ENCODE measurements around the gene VPS52. TPM values are rescaled to one million over a fixed set of nuclear protein-coding genes. Genes with fewer than 3 reads are reported as not detected.

The VPS52 gene
- total RNA-seq, 1 experiment from 2014 or later: 58.2 TPM

DNA sequence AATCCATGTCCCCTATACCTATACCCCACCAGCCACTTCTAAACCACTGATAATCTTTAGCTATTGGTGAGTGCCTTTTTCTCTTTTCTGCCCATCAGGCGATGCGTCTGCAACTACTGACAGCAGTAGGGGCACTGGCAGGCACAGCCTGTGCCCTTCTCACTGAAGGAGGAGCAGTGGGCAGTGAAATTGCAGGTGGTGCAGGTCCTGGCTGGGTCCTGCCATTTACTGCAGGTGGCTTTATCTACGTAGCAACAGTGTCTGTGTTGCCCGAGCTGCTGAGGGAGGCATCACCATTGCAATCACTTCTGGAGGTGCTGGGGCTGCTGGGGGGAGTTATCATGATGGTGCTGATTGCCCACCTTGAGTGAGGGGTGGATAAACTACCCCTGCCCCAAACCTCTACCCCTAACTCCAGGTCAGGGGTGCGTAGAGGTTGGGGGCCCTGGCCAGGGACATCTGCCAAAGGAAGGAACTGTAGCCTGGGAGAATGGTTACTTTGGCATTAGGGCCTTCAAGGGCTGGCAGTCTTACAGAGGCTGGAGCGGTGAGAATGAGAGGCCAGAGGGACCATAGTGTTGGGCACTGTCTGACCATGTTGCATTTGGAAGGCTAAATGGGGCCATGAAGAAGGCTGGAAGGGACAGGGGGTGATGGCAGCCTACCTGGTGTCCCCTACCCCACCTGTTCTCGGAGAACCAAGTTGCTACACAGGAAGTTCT lies 68.1 kb downstream of the VPS52 start:
- H3K4me1 ChIP-seq (ENCODE audit: control insufficient read depth in 1 of 2, insufficient read depth in 2 of 2, low read length in 2 of 2): peaks cover 41 to 68% of the 10 kb centered on the region in 2 experiments
- no peak for DNase-seq (ENCODE audit: low read depth, low spot score)
- peaks cover 14 to 27% of the 10 kb centered on the region in 2 experiments; a peak in 3 of 4 replicates for H3K36me3 ChIP-seq (ENCODE audit: control insufficient read depth in 1 of 2, insufficient read depth in 2 of 2, low read length in 2 of 2)
- intact Hi-C loops (cut with micrococcal nuclease): loop anchor here (2.0 to 10.0 kb wide), 2 partner anchors 45 to 211 kb away; partner anchors contain the start of genes CUTA and PHF1
- TF ChIP-seq CBX3 (IDR thresholded peaks at IDR 0.05; ENCODE audit: low read depth) (no peak), EZH2 (IDR thresholded peaks at IDR 0.05) (no peak), EZH2phosphoT487 (IDR thresholded peaks at IDR 0.05; ENCODE audit: borderline replicate concordance) (no peak), POLR2AphosphoS5 (IDR thresholded peaks at IDR 0.05; ENCODE audit: low read depth, low read length) (no peak), FOSL1 (IDR thresholded peaks at IDR 0.05; ENCODE audit: low read depth) (no peak), YY1 (IDR thresholded peaks at IDR 0.05; ENCODE audit: extremely low read depth, insufficient replicate concordance, low read depth, low read length) (no peak), JUND (IDR thresholded peaks at IDR 0.05) (no peak), SP1 (IDR thresholded peaks at IDR 0.05; ENCODE audit: low read depth) (no peak), TCF7L2 (IDR thresholded peaks at IDR 0.05; ENCODE audit: borderline replicate concordance, extremely low read depth, insufficient read depth, insufficient read length) (no peak), CEBPB (IDR thresholded peaks at IDR 0.05; ENCODE audit: low read depth) (no peak), ZNF274 (IDR thresholded peaks at IDR 0.05; ENCODE audit: low read depth, low read length) (no peak), POLR2A (IDR thresholded peaks at IDR 0.05; ENCODE audit: borderline replicate concordance, extremely low read depth, insufficient read depth, insufficient read length) (no peak), SIN3A (IDR thresholded peaks at IDR 0.05; ENCODE audit: low read depth) (no peak), ZFX (IDR thresholded peaks at IDR 0.05) (no peak), ELF1 (IDR thresholded peaks at IDR 0.05; ENCODE audit: borderline replicate concordance, low read depth) (no peak)
- TF ChIP-seq, protein P1, sequence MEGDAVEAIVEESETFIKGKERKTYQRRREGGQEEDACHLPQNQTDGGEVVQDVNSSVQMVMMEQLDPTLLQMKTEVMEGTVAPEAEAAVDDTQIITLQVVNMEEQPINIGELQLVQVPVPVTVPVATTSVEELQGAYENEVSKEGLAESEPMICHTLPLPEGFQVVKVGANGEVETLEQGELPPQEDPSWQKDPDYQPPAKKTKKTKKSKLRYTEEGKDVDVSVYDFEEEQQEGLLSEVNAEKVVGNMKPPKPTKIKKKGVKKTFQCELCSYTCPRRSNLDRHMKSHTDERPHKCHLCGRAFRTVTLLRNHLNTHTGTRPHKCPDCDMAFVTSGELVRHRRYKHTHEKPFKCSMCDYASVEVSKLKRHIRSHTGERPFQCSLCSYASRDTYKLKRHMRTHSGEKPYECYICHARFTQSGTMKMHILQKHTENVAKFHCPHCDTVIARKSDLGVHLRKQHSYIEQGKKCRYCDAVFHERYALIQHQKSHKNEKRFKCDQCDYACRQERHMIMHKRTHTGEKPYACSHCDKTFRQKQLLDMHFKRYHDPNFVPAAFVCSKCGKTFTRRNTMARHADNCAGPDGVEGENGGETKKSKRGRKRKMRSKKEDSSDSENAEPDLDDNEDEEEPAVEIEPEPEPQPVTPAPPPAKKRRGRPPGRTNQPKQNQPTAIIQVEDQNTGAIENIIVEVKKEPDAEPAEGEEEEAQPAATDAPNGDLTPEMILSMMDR (IDR thresholded peaks at IDR 0.05 in 2 of 3, conservative IDR thresholded peaks at IDR 0.05 in 1 of 3; ENCODE audit: borderline replicate concordance in 1 of 3, insufficient read depth in 1 of 3, low read depth in 2 of 3, low read length in 2 of 3): no peak
- TF ChIP-seq, protein P2, sequence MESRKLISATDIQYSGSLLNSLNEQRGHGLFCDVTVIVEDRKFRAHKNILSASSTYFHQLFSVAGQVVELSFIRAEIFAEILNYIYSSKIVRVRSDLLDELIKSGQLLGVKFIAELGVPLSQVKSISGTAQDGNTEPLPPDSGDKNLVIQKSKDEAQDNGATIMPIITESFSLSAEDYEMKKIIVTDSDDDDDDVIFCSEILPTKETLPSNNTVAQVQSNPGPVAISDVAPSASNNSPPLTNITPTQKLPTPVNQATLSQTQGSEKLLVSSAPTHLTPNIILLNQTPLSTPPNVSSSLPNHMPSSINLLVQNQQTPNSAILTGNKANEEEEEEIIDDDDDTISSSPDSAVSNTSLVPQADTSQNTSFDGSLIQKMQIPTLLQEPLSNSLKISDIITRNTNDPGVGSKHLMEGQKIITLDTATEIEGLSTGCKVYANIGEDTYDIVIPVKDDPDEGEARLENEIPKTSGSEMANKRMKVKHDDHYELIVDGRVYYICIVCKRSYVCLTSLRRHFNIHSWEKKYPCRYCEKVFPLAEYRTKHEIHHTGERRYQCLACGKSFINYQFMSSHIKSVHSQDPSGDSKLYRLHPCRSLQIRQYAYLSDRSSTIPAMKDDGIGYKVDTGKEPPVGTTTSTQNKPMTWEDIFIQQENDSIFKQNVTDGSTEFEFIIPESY (IDR thresholded peaks at IDR 0.05; ENCODE audit: extremely low read depth, insufficient replicate concordance, low read length): no peak
- TF ChIP-seq, protein P3, sequence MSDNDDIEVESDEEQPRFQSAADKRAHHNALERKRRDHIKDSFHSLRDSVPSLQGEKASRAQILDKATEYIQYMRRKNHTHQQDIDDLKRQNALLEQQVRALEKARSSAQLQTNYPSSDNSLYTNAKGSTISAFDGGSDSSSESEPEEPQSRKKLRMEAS (IDR thresholded peaks at IDR 0.05): no peak
- TF ChIP-seq, protein P4, sequence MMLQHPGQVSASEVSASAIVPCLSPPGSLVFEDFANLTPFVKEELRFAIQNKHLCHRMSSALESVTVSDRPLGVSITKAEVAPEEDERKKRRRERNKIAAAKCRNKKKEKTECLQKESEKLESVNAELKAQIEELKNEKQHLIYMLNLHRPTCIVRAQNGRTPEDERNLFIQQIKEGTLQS (IDR thresholded peaks at IDR 0.05): no peak
- no peaks in the 10 kb centered on the region for H3K9me2 ChIP-seq (ENCODE audit: insufficient read depth)
- ChIA-PET RAD21 (ENCODE audit: low non-redundant PET in 1 of 2, low total read pairs in 2 of 2, uncharacterized antibody in 2 of 2, unreplicated experiment in 2 of 2) (no interaction called here), CTCF (no interaction called here), POLR2A (no interaction called here)
- H3K4me2 ChIP-seq (ENCODE audit: low read length): peak overlapping the region; percentile 97
- ATAC-seq: no peak
- H3K27me3 ChIP-seq (ENCODE audit: insufficient read depth, low read length): no peaks in the 10 kb centered on the region
- H3K9me3 ChIP-seq (ENCODE audit: control insufficient read depth in 1 of 2, insufficient read depth in 1 of 2, low read depth in 1 of 2, low read length in 2 of 2): no peaks in the 10 kb centered on the region
- peak overlapping the region; percentile 96 for H3K9ac ChIP-seq (ENCODE audit: low read length)
- peaks cover 53% of the 10 kb centered on the region for H3K79me2 ChIP-seq (ENCODE audit: insufficient read depth, low read length)
- no peaks in the 10 kb centered on the region for H4K20me1 ChIP-seq (ENCODE audit: insufficient read depth)
- H3K27ac ChIP-seq (ENCODE audit: low read depth, low read length): peak overlapping the region; percentile 95
- BruUV-seq (replicated peaks): no TSS peak
- H2AFZ ChIP-seq (ENCODE audit: low read depth, low read length, poor library complexity, severe bottlenecking): no peak overlapping the region
- H3K4me3 ChIP-seq (replicated peaks in 1 of 2; ENCODE audit: low read depth in 1 of 2, low read length in 2 of 2): no peak overlapping the region

All from HCT116 (cell line).